Lung microvascular endothelial cell (primary cell): ENCODE measurements around the gene SOCS6. TPM values are rescaled to one million over a fixed set of nuclear protein-coding genes. Genes with fewer than 3 reads are reported as not detected.
"Not testable (repeated sequence)": the region's sequence is repeated elsewhere in the genome, so short reads cannot be mapped to it uniquely, and the experiment has no call there.

Source experiments
- DNase-seq, 2 donors: peaks; one replicate each; pipeline versions ENCODE4 v3.0.0 to v3.0.0-alpha.2; 2010; ENCODE audit warnings: low read depth in 2 of 2
- total RNA-seq: library from RNA; depleted of rRNA; stranded (reverse); fragments of >200 nt; gene quantifications from 2 replicates; pipeline ENCODE4 v1.2.1, GENCODE V29; 2014

The SOCS6 gene
- total RNA-seq, 1 donor from 2014 or later = 23.8 TPM

GRCh38 chr18:70358105-70358406 is 69.2 kb downstream of the SOCS6 start:
- DNase-seq = peak in 1 of 2 donors; percentile 74

GRCh38 chr18:70359071-70359470 is 70.2 kb downstream of the SOCS6 start:
- DNase-seq = no peak

- no peak for DNase-seq
These were observed 73.4 kb downstream of the SOCS6 start for GRCh38 chr18:70362258-70362657.

GRCh38 chr18:70363861-70364260 is 75.0 kb downstream of the SOCS6 start:
- DNase-seq = peak in 1 of 2 donors; percentile 46

GRCh38 chr18:70365361-70365760 is 76.5 kb downstream of the SOCS6 start:
- no peak for DNase-seq

- no peak for DNase-seq
These were observed 77.3 kb downstream of the SOCS6 start for GRCh38 chr18:70366174-70366573.

- no peak for DNase-seq
These were observed 77.8 kb downstream of the SOCS6 start for GRCh38 chr18:70366670-70367069.

- not testable (repeated sequence) for DNase-seq
These were observed 78.5 kb downstream of the SOCS6 start for GRCh38 chr18:70367344-70367743.

GRCh38 chr18:70368903-70369302 is 80.1 kb downstream of the SOCS6 start:
- no peak for DNase-seq

GRCh38 chr18:70370762-70371733 is 82.2 kb downstream of the SOCS6 start:
- DNase-seq = no peak

- DNase-seq = no peak
These were observed 83.1 kb downstream of the SOCS6 start for GRCh38 chr18:70371908-70372307.

- no peak for DNase-seq
These were observed 83.7 kb downstream of the SOCS6 start for GRCh38 chr18:70372450-70373041.

- DNase-seq = peak in 1 of 2 donors; percentile 4
These were observed 84.2 kb downstream of the SOCS6 start for GRCh38 chr18:70373042-70373519.

GRCh38 chr18:70374154-70374553 is 85.3 kb downstream of the SOCS6 start:
- no peak for DNase-seq

- DNase-seq = no peak
These were observed 87.5 kb downstream of the SOCS6 start for GRCh38 chr18:70376137-70376913.

GRCh38 chr18:70376914-70377258 is 88.0 kb downstream of the SOCS6 start:
- DNase-seq = no peak

GRCh38 chr18:70377317-70377799 is 88.5 kb downstream of the SOCS6 start:
- DNase-seq = no peak

GRCh38 chr18:70377857-70378701 is 89.2 kb downstream of the SOCS6 start:
- DNase-seq = no peak
